Measurements from ENCODE around the gene DYNC1I1. TPM values are rescaled to one million over a fixed set of nuclear protein-coding genes. Genes with fewer than 3 reads are reported as not detected.
A peak's percentile ranks its signal among the peaks of the same experiment; 100 is the strongest.

The DYNC1I1 gene
- total and polyA plus RNA-seq, 2 experiments from 2014 or later, result 1.4 to 4.1 TPM

DNA sequence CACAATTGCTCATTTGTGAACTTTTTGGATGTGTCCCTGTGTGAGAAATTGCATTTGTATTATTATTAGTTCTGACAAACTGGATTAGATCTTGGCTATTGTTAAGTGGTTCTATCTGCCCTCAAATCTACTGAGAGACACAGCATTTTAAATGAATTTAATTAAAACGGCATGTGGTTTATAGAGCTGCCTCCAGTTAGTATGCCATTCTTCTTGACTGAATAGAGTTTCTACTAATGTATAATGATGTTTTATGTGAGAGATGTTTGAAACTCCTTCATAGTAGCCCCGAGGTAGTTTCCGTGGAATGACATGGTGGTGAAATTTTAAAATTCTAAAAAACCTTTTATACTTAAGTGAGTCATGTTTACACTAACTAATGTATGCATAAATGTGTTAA, 110.9 kb downstream of the DYNC1I1 start:
- Histone ChIP-seq H3K27me3 (ENCODE audit: insufficient read depth) (no peaks in the 10 kb centered on the region), H3K4me1 (ENCODE audit: insufficient read depth) (no peaks in the 10 kb centered on the region), H3K27ac (ENCODE audit: low read depth) (no peak overlapping the region), H3K36me3 (ENCODE audit: insufficient read depth) (no peaks in the 10 kb centered on the region), H2AFZ (no peak overlapping the region), H3K4me3 (no peak overlapping the region), H4K20me1 (replicated peaks; ENCODE audit: insufficient read depth) (no peaks in the 10 kb centered on the region), H3F3A (replicated peaks; ENCODE audit: low read depth) (no peaks in the 10 kb centered on the region), H3K4me2 (no peak overlapping the region), H3K79me2 (replicated peaks; ENCODE audit: insufficient read depth) (no peaks in the 10 kb centered on the region), H3K9me2 (ENCODE audit: insufficient read depth) (no peaks in the 10 kb centered on the region; the same call in 1 of the 2 replicates)
- TF ChIP-seq EZH2phosphoT487 (IDR thresholded peaks at IDR 0.05; ENCODE audit: unreplicated experiment), result no peak
- no peak for TF ChIP-seq POLR2AphosphoS5 (IDR thresholded peaks at IDR 0.05; ENCODE audit: low read depth)
- no peak for TF ChIP-seq STAT1 (IDR thresholded peaks at IDR 0.05; ENCODE audit: unreplicated experiment)
- TF ChIP-seq, protein P1, sequence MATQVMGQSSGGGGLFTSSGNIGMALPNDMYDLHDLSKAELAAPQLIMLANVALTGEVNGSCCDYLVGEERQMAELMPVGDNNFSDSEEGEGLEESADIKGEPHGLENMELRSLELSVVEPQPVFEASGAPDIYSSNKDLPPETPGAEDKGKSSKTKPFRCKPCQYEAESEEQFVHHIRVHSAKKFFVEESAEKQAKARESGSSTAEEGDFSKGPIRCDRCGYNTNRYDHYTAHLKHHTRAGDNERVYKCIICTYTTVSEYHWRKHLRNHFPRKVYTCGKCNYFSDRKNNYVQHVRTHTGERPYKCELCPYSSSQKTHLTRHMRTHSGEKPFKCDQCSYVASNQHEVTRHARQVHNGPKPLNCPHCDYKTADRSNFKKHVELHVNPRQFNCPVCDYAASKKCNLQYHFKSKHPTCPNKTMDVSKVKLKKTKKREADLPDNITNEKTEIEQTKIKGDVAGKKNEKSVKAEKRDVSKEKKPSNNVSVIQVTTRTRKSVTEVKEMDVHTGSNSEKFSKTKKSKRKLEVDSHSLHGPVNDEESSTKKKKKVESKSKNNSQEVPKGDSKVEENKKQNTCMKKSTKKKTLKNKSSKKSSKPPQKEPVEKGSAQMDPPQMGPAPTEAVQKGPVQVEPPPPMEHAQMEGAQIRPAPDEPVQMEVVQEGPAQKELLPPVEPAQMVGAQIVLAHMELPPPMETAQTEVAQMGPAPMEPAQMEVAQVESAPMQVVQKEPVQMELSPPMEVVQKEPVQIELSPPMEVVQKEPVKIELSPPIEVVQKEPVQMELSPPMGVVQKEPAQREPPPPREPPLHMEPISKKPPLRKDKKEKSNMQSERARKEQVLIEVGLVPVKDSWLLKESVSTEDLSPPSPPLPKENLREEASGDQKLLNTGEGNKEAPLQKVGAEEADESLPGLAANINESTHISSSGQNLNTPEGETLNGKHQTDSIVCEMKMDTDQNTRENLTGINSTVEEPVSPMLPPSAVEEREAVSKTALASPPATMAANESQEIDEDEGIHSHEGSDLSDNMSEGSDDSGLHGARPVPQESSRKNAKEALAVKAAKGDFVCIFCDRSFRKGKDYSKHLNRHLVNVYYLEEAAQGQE (IDR thresholded peaks at IDR 0.05; ENCODE audit: unreplicated experiment), result no peak
- TF ChIP-seq EZH2 (IDR thresholded peaks at IDR 0.05; ENCODE audit: low read depth, unreplicated experiment), result no peak
- Mint-ChIP-seq H3K36me3 (ENCODE audit: low read depth) (no peaks in the 10 kb centered on the region), H3K9me3 (no peaks in the 10 kb centered on the region; the same call in 2 of the 3 replicates), H3K27ac (no peak overlapping the region), H3K4me3 (no peak overlapping the region), H3K4me1 (peaks cover 4% of the 10 kb centered on the region; the same call in 1 of the 3 replicates), H3K27me3 (ENCODE audit: insufficient read depth, low read depth, poor library complexity) (no peaks in the 10 kb centered on the region)
- ATAC-seq (no peak), DNase-seq (ENCODE audit: low spot score) (no peak)

DNA sequence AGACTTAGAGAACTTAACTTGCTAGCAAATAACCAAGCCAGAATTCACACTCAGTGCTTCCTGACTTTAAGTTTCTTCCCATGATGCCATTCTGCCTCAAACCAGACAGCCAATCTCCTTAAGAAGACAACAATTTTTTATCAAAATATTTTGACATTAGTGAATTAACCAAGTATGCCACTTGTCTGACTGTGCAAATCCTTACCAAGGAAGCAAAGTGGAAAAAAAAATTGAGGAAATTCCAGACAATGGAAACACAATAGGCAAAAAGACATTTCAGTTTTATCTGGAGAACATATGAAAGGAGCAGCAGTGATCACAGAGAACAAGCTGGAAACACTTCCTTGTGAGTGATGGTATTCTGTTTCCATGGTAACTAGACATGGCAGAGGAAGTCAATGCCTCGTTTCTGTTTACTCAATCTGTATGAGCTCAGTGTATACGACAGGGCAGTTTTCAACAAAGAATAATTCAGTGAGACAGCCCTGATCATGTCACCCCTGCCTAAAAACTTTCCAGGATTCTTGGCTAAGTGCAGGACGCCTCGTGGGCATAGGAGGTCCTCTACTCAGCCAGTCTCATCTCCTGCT, 114.2 kb downstream of the DYNC1I1 start:
- Histone ChIP-seq H3K27me3 (ENCODE audit: insufficient read depth) (no peaks in the 10 kb centered on the region), H3K4me1 (ENCODE audit: insufficient read depth) (no peaks in the 10 kb centered on the region), H3F3A (replicated peaks; ENCODE audit: low read depth) (no peaks in the 10 kb centered on the region), H3K79me2 (replicated peaks; ENCODE audit: insufficient read depth) (no peaks in the 10 kb centered on the region), H3K36me3 (ENCODE audit: insufficient read depth) (no peaks in the 10 kb centered on the region), H4K20me1 (replicated peaks; ENCODE audit: insufficient read depth) (no peaks in the 10 kb centered on the region), H3K27ac (ENCODE audit: low read depth) (no peak overlapping the region), H2AFZ (no peak overlapping the region), H3K4me3 (no peak overlapping the region), H3K9me2 (ENCODE audit: insufficient read depth) (no peaks in the 10 kb centered on the region; the same call in none of the 2 replicates), H3K4me2 (no peak overlapping the region)
- Mint-ChIP-seq H3K27ac (no peak overlapping the region), H3K36me3 (ENCODE audit: low read depth) (no peaks in the 10 kb centered on the region; the same call in 2 of the 3 replicates), H3K4me3 (no peak overlapping the region), H3K4me1 (peaks cover 4% of the 10 kb centered on the region; the same call in 1 of the 3 replicates), H3K27me3 (ENCODE audit: insufficient read depth, low read depth, poor library complexity) (no peaks in the 10 kb centered on the region), H3K9me3 (no peaks in the 10 kb centered on the region)
- ATAC-seq (peak; percentile 31; the same call in 2 of the 3 replicates), DNase-seq (ENCODE audit: low spot score) (peak; percentile 54)
- TF ChIP-seq POLR2AphosphoS5 (IDR thresholded peaks at IDR 0.05; ENCODE audit: low read depth), result no peak
- TF ChIP-seq, protein P2, sequence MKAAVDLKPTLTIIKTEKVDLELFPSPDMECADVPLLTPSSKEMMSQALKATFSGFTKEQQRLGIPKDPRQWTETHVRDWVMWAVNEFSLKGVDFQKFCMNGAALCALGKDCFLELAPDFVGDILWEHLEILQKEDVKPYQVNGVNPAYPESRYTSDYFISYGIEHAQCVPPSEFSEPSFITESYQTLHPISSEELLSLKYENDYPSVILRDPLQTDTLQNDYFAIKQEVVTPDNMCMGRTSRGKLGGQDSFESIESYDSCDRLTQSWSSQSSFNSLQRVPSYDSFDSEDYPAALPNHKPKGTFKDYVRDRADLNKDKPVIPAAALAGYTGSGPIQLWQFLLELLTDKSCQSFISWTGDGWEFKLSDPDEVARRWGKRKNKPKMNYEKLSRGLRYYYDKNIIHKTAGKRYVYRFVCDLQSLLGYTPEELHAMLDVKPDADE (IDR thresholded peaks at IDR 0.05), result no peak
- TF ChIP-seq, protein P3, sequence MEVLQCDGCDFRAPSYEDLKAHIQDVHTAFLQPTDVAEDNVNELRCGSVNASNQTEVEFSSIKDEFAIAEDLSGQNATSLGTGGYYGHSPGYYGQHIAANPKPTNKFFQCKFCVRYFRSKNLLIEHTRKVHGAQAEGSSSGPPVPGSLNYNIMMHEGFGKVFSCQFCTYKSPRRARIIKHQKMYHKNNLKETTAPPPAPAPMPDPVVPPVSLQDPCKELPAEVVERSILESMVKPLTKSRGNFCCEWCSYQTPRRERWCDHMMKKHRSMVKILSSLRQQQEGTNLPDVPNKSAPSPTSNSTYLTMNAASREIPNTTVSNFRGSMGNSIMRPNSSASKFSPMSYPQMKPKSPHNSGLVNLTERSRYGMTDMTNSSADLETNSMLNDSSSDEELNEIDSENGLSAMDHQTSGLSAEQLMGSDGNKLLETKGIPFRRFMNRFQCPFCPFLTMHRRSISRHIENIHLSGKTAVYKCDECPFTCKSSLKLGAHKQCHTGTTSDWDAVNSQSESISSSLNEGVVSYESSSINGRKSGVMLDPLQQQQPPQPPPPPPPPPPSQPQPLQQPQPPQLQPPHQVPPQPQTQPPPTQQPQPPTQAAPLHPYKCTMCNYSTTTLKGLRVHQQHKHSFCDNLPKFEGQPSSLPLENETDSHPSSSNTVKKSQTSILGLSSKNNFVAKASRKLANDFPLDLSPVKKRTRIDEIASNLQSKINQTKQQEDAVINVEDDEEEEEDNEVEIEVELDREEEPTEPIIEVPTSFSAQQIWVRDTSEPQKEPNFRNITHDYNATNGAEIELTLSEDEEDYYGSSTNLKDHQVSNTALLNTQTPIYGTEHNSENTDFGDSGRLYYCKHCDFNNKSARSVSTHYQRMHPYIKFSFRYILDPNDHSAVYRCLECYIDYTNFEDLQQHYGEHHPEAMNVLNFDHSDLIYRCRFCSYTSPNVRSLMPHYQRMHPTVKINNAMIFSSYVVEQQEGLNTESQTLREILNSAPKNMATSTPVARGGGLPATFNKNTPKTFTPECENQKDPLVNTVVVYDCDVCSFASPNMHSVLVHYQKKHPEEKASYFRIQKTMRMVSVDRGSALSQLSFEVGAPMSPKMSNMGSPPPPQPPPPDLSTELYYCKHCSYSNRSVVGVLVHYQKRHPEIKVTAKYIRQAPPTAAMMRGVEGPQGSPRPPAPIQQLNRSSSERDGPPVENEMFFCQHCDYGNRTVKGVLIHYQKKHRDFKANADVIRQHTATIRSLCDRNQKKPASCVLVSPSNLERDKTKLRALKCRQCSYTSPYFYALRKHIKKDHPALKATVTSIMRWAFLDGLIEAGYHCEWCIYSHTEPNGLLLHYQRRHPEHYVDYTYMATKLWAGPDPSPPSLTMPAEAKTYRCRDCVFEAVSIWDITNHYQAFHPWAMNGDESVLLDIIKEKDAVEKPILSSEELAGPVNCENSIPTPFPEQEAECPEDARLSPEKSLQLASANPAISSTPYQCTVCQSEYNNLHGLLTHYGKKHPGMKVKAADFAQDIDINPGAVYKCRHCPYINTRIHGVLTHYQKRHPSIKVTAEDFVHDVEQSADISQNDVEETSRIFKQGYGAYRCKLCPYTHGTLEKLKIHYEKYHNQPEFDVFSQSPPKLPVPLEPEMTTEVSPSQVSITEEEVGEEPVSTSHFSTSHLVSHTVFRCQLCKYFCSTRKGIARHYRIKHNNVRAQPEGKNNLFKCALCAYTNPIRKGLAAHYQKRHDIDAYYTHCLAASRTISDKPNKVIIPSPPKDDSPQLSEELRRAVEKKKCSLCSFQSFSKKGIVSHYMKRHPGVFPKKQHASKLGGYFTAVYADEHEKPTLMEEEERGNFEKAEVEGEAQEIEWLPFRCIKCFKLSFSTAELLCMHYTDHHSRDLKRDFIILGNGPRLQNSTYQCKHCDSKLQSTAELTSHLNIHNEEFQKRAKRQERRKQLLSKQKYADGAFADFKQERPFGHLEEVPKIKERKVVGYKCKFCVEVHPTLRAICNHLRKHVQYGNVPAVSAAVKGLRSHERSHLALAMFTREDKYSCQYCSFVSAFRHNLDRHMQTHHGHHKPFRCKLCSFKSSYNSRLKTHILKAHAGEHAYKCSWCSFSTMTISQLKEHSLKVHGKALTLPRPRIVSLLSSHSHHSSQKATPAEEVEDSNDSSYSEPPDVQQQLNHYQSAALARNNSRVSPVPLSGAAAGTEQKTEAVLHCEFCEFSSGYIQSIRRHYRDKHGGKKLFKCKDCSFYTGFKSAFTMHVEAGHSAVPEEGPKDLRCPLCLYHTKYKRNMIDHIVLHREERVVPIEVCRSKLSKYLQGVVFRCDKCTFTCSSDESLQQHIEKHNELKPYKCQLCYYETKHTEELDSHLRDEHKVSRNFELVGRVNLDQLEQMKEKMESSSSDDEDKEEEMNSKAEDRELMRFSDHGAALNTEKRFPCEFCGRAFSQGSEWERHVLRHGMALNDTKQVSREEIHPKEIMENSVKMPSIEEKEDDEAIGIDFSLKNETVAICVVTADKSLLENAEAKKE (CRISPR knock-in tag; IDR thresholded peaks at IDR 0.05), result no peak
- no peak for TF ChIP-seq STAT1 (IDR thresholded peaks at IDR 0.05; ENCODE audit: unreplicated experiment)
- TF ChIP-seq, protein P4, sequence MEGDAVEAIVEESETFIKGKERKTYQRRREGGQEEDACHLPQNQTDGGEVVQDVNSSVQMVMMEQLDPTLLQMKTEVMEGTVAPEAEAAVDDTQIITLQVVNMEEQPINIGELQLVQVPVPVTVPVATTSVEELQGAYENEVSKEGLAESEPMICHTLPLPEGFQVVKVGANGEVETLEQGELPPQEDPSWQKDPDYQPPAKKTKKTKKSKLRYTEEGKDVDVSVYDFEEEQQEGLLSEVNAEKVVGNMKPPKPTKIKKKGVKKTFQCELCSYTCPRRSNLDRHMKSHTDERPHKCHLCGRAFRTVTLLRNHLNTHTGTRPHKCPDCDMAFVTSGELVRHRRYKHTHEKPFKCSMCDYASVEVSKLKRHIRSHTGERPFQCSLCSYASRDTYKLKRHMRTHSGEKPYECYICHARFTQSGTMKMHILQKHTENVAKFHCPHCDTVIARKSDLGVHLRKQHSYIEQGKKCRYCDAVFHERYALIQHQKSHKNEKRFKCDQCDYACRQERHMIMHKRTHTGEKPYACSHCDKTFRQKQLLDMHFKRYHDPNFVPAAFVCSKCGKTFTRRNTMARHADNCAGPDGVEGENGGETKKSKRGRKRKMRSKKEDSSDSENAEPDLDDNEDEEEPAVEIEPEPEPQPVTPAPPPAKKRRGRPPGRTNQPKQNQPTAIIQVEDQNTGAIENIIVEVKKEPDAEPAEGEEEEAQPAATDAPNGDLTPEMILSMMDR (conservative IDR thresholded peaks at IDR 0.05; ENCODE audit: low read depth in 2 of 2), result no peak

All from GM23338 (cell line).